Measurements from ENCODE around the gene PTPRG.

Gene PTPRG

DNA sequence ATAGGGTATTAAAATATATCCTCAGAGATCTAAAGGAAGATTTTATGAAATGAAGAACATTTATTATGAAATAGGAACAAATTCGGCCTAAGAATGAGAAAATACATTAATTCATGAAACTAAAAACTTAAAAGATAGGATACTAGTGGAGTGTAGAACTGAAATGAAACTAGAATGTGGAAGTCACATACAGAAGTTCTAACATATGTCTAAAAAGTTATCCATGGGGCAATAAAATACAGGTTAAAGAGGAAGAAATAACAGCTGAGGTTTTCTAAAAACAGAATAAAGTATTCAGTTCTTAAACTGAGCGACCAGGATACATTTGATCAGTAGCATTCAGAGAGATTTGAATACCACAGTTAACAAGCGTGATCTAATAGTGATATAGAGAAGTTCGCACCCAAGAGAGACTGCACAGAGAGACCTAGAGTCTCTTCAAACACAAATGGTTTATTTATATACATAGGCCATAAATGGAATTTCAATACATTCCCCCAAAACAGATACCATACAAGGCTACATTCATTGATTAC, 726.1 kb downstream of the PTPRG start:
- no peak for DNase-seq (ENCODE audit: extremely low read depth, low read depth)
- TF ChIP-seq, protein P1, sequence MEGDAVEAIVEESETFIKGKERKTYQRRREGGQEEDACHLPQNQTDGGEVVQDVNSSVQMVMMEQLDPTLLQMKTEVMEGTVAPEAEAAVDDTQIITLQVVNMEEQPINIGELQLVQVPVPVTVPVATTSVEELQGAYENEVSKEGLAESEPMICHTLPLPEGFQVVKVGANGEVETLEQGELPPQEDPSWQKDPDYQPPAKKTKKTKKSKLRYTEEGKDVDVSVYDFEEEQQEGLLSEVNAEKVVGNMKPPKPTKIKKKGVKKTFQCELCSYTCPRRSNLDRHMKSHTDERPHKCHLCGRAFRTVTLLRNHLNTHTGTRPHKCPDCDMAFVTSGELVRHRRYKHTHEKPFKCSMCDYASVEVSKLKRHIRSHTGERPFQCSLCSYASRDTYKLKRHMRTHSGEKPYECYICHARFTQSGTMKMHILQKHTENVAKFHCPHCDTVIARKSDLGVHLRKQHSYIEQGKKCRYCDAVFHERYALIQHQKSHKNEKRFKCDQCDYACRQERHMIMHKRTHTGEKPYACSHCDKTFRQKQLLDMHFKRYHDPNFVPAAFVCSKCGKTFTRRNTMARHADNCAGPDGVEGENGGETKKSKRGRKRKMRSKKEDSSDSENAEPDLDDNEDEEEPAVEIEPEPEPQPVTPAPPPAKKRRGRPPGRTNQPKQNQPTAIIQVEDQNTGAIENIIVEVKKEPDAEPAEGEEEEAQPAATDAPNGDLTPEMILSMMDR (IDR thresholded peaks at IDR 0.05; ENCODE audit: low read depth, low read length, missing control alignments) = no peak
- no peak overlapping the region for H3K4me3 ChIP-seq (replicated peaks; ENCODE audit: low read depth, low read length)

DNA sequence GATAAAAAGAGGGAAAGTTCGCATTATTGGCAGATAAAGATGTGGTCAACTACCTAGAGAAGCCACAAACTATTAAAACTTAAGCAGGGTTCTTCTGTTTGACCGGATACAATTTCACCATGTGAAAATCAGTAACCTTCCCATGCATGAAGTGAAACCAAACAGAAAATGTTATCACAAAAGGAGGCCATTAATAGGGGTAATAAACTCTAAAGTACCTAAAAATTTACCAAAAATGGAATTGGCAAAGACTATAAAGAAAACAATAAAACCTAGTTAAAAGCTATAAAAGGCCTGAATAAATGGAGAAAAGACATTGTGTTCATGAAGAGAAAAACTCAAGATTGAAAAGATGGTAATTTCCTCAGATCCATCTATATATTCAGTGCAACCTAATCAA, 728.6 kb downstream of the PTPRG start:
- no peak for DNase-seq (ENCODE audit: extremely low read depth, low read depth)
- no peak overlapping the region for H3K4me3 ChIP-seq (replicated peaks; ENCODE audit: low read depth, low read length)
- TF ChIP-seq, protein P1 (IDR thresholded peaks at IDR 0.05; ENCODE audit: low read depth, low read length, missing control alignments) = no peak

DNA sequence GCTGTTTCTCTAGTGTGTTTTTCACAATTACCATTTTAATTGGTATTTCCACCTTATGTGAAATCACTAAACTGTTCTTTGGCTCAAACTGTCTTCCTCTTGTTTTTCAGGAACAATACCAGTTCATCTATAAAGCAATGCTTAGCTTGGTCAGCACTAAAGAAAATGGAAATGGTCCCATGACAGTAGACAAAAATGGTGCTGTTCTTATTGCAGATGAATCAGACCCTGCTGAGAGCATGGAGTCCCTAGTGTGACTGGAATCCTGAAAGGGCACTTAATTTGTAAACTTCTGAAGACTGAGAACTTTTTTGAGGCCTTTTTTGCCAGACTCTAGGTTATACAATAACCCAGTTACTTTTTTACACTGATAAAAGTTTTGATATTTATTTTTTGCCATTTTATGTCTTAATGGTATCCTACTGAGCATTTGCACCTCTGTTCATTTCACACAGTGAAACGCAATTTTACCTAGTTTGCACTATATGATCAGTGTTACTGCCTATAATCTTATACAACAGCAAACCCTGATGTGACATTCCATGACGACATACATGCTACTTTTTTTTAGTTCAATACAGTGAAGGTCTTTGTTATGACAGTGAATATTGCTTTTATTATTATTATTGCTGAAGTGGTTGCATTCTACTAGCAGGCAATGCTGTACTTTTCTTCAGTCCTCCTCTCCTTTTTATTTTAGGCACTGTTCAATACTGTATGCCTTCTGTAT, 731.8 kb downstream of the PTPRG start:
- no peak overlapping the region for H3K4me3 ChIP-seq (replicated peaks; ENCODE audit: low read depth, low read length)
- DNase-seq (ENCODE audit: extremely low read depth, low read depth) = no peak
- TF ChIP-seq, protein P1 (IDR thresholded peaks at IDR 0.05; ENCODE audit: low read depth, low read length, missing control alignments) = no peak

DNA sequence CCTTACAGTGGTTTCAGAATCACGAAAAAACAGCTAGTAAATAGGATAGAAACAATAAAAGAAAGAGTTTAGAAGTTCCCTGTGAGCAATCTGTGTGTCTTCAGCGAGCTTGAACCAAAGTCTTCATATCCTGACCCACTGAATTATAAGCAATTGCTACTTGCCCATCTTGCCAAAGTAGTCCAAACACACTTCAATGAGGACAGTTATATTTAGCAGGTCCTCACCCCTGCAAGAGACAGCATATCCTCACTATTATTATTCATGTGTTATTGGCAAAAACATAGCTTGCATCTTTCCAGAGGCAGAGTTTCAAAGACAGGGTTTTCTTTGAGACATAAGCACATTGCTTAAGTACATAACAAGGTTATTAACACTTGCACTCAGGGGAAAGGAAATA, 734.2 kb downstream of the PTPRG start:
- TF ChIP-seq, protein P1 (IDR thresholded peaks at IDR 0.05; ENCODE audit: low read depth, low read length, missing control alignments) = no peak
- no peak for DNase-seq (ENCODE audit: extremely low read depth, low read depth)
- H3K4me3 ChIP-seq (replicated peaks; ENCODE audit: low read depth, low read length) = no peak overlapping the region

DNA sequence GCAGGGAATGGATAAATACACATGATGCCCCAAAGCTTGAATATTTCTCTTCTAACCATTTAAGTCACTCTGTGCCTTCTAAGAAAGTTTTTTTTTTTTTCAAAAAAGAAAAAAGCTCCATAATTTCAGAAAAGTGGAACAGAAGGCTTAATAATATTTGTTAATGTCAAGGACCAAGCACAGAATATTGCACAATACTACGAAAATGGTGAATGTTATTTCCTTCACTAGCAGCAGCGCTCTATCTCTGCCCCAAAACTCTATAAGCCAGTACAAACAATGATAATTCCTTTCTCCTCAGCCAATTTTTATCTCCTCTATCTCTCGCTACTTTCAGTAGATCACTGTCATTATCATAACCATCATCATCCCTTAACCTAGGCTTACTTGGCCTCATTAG, 739.2 kb downstream of the PTPRG start:
- no peak for DNase-seq (ENCODE audit: extremely low read depth, low read depth)
- TF ChIP-seq, protein P1 (IDR thresholded peaks at IDR 0.05; ENCODE audit: low read depth, low read length, missing control alignments) = no peak
- no peak overlapping the region for H3K4me3 ChIP-seq (replicated peaks; ENCODE audit: low read depth, low read length)

DNA sequence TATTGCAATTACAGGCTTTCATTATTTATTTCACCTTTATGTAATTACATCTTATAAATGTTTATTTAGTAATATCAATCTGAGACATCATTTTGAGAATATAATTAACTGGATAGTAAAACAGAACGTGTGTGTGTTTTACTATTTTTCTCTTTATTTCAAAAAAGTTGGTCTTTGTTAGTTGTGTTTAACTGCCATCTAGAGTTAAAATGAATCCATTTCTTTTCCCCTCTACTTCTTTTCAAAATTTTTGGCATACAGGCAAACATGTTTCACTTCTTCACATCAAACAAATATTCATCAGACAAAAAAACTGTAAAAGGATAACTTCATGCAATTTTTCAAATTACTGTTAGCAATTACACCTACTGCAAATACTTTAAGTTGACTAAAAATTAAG, 750.8 kb downstream of the PTPRG start:
- TF ChIP-seq, protein P1 (IDR thresholded peaks at IDR 0.05; ENCODE audit: low read depth, low read length, missing control alignments) = no peak
- DNase-seq (ENCODE audit: extremely low read depth, low read depth) = no peak
- H3K4me3 ChIP-seq (replicated peaks; ENCODE audit: low read depth, low read length) = no peak overlapping the region
